Fibroblast of gingiva (primary cell): ENCODE results near the gene MOBP.
"Not testable (repeated sequence)": the region's sequence is repeated elsewhere in the genome, so short reads cannot be mapped to it uniquely, and the experiment has no call there.

Source experiments
- DNase-seq: peaks from one replicate; pipeline ENCODE4 v3.0.0-alpha.2; 2011; ENCODE audit warnings: low read depth

MOBP gene

DNA sequence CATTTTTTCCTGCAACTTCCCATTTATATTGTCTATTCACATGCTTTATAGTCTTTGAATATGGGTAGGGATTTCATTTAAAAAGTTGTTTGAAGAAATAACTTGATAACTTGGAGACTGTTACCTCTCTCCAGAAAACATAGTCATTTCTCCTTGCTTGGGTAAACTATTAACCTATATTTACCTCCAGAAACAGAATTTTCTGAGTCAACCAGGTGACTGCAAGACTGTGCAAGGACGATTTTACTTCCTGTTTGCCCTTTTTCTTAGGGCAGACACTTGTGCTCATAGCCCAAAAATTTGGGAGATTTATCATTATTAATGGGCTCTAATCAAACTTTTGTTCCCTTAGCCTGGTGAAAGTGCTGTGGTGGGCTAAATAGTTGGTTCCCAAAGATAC, 14.3 kb upstream of the MOBP start:
- no peak for DNase-seq

DNA sequence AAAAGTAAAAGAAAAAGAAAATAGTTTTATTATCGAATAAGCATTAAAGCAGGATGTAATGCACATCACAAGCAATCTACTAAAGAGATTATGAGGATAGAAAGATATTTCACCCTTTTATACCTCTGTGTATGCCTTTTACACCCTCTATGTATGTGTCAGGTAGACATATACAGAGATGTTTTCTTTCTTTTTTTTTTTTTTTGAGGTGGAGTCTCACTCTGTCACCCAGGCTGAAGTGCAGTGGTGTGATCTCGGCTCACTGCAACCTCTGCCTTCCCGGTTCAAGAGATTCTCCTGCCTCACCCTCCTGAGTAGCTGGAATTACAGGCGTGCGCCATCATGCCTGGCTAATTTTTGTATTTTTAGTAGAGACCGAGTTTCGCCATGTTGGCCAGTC, 13.6 kb upstream of the MOBP start:
- DNase-seq, result not testable (repeated sequence)

DNA sequence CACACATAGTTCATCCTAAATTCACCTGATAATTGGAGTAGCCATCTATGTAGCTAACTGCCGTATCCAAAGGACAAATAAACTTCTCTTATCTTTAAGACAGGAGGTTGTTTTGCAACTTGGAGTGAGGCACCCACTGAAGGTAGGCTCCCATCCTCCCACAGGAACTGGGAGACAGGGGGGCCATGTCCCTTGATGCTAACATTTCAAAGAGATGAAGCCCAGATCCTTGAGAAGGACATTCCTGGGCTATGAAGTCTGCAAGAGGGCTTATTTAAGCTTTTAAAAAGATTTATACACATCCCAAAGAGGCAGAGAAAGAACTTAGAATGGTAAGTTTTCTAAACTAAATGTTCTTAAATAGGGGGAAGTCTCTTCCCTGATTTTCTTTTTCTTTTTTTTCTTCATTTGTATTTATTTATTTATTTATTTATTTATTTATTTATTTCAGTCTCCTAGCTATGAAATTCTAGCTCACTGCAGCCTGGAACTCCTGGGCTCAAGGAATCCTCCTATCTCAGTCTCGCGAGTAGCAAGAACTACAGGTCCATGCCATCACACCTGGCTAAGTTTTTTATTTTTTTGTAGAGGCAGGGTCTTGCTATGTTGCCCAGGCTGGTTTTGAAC, 12.8 kb upstream of the MOBP start:
- DNase-seq, result no peak

DNA sequence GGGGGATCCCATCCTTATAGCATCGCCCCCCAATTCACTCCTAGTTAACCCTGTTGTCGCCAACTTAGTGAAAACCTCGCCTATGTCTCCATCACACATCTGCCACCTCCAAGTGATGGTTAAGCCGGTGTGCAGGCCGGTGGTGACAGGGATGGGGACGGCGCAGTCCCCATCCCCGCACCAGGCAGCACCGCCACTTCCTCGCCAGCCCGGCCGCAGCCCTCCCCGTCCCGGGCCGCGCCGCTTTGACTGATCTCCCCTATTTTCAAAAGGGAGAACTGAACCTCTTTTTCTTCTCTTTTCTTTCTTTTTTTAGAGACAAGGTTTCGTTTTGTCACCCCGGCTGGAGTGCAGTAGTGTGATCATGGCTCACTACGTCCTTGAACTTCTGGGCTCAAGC, 11.3 kb upstream of the MOBP start:
- no peak for DNase-seq

DNA sequence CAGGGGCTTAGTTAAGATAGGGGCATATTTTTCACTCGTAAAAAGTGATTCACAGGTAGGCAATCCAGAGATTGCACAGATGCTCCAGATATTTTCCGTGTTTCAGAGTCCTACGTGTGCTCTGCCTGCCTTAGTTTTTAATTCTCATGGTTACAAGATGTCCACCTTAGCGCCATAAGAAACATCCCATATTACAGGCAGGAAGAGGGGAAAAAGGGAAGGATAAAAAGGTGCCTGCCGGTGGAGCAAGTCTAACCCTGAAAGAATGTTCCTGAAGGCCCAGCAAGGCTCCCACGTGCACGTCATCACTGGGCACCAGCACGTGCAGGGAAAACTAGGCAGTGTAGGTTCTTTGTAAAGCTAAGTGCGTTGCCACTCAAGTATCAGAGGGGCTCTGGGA, 10.1 kb upstream of the MOBP start:
- DNase-seq, result no peak

DNA sequence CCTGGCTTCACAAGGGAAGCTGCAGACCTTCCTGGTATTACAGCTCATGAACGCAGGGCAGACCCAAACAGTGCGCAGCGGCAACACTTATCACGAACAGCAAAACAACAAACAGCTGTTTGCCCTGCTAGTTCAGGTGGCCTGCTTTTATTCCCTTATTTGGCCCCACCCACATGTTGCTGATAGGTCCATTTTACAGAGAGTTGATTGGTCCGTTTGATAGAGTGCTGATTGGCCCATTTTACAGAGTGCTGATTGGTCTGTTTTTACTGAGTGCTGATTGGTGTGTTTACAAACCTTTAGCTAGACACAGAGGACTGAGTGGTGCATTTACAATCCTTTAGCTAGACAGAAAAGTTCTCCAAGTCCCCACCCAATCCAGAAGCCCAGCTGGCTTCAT, 8.9 kb upstream of the MOBP start:
- DNase-seq, result not testable (repeated sequence)

DNA sequence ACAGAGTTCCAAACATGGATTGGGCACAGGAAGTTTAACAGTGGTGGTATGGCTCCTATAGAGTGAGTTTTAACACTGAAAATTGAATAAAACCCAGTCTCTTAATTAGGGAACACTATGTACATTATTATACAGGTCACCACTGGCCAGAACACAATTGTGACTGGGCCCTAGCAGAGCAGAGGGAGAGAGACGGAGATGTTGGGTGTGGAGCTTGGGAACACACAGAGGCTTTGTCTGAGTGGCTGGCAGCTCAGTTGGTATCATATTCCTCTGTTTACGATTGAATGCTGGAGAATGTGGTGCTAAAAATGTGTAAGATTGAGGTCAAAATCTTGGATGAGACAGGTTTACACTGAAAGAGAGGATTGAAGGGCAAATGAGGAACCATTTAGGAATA, 6.8 kb upstream of the MOBP start:
- DNase-seq, result no peak

DNA sequence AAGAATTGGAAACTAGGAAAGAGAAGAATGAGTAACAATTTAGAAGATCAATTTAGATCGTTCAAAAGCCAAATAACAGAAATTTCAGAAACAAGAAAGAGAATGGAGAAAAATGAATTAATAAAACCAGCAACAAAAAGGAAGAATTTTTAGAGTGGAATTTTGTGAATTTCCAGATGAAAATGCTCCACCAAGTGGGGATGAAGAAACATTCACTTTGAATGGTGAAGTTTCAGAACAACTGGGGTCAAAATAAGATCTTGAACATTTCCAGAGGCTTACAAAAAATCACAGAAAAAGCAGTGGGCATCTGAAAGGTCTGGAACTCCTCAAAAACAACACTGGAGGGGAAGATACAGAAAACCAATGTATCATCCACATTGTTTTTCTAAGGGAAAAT, 4.2 kb upstream of the MOBP start:
- no peak for DNase-seq

DNA sequence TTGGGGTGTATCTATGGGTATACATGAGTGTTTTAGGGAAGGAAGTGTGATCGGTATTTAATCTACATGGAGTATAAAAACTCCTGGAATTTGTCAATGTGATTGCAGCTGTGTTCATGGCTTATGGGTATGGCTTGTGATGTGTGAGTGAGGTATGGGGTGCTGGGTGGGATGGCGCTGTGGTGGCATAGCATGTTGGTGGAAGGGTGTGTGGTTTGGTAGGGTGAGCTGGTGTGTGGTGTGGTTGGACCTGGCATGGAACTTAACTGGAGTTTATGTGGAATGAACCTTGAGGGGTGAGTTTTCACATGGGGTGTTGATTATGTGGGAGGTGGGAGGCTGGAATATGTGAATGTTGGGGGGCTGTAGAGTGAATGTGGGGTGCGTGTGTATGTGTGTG, 492 bp upstream of the MOBP start:
- no peak for DNase-seq

DNA sequence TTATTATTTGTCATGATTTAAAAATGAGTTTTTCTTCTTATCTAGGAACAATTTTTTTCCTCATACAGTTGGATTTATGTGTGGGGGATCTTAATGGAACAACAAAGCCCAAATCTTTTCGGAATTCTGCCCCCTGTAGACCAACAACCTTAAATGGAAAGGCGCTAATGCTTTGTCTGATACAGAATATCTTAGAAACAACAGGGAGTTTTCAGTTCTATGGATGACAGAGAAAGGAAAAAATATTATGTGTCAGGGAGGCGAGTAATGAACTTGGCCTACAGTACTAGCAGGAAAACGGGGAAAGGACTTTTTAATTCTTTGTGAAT, 592 bp downstream of the MOBP start:
- DNase-seq, result no peak

DNA sequence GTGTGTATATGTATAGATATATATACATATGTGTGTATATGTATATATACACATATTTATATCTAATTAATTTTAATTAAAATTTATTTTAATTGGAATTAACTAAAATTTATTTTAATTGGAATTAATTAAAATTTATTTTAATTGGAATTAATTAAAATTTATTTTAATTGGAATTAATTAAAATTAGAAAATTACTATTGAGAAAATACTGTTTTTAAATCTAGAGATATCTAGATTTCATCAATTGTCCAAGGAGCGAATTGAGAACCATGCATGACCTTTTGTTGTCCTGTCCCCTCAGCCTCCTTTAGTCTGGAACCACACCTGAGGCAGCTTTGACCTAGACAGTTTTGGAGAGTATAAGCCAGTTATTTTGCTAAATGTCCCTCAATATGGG, 1.8 kb downstream of the MOBP start:
- DNase-seq, result no peak

DNA sequence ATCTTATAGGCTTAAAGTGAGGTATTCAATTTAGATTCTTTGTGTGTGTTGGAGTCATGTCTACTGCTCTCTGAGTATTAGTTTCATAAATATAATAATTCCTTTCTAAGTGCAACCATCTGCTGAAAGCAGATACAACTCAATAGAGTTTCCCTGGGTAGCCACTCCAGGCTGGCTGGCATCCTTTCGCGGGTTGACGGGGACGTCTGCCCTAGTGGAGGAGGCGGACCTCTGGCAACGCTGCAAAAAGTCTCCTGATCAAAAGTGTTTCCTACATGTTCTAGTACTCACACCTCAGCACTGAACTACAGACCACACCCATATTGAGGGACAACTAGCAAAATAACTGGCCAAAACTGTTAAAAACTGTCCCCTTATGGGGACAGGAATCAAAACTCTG, 2.5 kb downstream of the MOBP start:
- no peak for DNase-seq

DNA sequence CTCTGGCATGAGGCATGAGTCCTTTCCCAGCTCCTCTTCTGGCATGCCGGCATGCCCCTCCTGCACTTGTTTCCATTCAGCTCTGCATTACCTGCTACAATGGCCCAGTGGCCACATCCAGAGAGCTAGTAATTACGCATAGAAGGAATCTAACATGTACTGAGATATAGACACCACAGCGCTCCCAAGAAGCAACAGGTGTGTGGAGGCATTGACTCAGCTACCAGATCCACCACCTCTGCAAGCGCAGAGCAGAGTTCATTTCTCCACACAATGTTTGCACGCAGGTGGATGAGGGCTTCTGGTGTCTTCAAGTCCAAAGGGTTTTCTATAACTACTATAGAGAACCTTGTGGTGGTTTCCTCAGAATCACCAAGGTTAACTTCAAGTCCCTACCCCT, 4.2 kb downstream of the MOBP start:
- DNase-seq, result no peak

DNA sequence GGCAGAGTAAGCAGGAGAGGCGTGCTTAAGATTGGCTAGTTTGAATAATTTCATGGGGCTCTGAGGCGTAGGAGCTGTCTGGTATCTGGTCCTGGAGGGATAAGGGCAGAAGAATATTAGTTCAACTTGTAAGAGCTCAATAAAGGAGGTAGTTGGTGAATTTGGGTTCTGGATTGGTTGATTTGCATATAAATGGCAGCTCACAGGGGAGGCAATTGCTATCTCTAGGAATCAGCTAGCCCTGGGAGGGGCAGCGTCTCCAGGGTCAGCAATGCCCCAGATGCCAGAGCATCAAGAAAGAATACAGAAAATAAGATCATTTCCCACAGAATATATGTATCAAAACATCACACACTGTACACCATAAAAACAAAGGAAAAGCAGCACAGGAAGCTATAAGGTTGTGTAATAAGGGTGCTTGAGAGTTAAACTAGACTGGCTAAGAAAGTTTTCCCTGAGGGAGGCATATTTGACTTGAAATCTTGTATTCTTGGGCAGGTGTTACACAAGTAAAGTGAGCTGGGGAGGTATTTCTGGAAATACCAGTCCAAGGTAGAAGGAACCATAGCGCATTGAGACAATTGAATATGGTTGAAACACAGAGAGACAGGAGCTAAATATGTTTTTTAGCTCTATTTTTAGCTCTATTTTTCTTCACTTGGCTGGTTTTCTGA, 6.1 kb downstream of the MOBP start:
- DNase-seq, result no peak

DNA sequence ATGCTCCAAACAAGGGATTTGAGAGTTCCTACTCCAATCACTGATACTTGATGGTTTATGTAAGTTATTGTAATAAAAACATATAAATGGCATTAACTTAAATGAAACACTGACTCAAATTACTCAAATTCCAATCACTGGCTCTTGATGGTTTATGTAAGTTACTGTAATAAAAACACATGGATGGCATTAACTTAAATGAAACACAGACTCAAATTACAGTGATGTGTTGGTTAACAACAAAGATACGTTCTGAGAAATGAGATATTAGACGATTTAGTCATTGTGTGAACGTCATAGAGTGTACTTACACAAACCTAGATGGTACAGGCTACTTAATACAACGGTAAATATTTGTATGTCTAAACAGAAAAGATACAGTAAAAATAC, 6.6 kb downstream of the MOBP start:
- peak; percentile 65 for DNase-seq

DNA sequence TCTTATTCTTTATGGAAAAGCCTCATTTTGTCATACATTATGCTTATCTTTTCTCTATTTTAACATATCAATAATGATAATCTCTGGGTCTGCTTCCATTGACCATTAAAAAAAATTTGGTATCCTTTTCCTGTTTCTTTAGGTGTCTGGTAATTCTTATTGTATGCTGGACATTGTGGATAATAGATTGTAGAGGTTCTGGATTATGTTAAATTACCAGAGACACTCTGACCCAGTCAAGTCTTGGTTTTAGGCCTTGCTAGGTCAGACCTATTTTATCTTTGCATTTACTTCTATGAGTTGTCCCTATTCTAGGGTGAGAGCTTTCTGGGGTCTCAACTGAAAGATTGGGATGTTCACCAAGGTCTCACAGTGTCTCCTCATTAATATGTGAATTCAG, 9.3 kb downstream of the MOBP start:
- no peak for DNase-seq

DNA sequence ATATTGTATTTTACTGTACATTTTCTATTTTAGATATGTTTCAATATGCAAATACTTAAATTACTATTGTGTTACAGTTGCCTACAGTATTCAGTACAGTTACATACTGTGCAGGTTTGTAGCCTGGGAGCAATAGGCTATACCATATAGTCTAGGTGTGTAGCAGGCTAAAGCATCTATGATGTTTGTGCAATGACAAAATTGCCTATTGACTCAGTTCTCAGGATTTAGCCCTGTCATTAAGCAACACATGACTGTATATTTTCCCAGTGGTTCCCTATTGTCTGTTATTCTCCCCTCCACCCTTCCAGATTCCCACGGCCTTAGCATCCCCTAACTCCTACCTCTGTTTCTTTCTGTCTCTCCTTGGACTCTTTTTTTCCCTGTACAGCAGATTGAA, 10.7 kb downstream of the MOBP start:
- no peak for DNase-seq

DNA sequence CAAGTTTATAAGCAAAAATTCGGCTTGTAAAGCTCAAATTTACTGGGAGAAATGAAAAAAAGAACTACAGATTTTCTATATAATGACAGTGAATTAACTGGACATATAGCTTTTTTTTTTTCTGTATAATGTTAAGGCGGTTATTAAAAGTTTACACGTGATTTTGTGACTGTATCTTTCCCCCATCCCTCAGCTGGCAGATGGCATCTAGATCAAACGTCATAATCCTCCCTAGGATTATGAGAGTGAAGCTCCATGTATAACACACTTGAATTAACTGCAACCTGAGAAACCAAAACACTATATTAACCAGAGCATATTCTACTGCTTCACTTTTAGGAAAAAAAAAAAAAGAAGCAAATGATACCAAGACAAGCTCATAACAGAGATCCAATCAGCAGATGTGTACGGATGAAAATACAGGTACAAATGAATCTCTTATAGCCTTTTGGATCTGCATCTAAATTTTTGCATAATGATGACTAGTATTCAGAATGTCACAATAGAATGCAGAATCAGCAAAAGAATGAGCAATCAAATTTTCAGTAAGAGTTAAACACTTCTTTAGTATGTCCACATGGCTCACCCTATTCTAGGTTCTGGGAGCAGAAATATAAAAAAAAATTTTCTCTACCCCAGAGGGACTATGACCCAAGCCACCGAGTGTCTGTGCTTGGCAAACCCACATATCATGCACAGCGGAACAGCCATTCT, 12.4 kb downstream of the MOBP start:
- no peak for DNase-seq

DNA sequence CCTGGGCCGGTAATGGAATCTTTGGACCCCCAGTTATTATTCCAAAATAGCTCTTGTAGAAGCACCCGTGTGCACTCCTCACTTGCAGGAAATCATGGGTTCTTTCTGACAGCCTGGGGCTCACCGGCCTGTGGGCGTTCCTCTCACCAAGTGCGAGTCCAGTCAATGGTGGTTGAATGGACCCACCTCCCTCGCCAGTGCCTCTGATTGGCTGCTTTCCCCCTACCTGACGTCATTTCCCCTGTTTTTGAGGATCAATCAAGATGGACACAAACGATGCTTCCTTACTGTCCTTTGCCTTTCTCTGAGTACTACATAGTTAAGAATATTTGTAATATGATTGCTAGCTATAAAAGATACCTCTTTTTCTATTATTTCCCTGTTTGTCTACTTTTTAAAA, 18.1 kb downstream of the MOBP start:
- no peak for DNase-seq

DNA sequence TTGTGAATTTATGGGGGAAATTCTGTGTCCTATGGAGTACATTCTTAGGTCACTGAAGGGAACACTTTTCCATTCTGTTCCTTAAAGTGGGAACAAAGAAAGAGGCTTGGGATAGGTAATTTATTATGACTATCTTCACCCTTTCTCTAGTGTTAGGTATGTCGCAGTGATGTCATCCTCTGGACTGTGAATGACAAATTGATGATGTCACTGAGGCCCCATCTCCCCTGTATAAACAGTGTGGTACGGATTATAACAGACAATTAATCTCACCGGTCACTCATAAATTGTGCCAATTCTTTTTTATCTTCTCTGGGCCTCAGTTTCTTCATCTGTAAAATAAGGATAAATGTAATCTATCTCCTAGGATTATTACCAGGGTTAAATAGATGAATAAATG, 23.5 kb downstream of the MOBP start:
- DNase-seq, result no peak

DNA sequence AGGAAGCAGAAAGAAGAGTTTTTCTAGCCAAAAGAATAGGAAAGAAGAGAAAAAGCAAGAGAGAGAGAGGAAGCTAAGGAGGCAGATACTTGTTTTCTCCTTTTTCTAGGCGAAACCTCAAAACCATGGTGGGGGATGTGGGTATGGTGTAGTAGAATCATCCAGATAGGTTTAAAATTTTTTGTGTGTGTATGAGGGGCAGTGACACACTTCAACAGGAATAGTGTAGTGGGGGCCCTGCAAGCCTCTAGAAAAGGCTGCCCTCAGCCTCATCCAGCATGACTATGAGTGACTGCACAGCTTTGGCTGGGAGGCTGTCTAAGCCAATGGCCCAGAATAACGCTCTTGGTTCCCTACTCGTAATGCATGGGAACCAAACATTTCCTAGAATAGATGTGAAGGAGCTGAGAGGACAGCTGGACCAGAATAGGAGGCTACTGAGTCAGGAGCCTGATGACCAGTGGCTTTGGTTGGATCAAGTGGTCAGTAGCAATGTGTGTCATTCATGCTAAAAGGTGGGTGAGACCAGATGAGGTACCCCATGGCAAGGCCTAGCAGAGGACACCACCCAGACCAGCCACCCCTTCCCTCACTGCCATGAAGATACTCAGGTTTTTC, 24.4 kb downstream of the MOBP start:
- DNase-seq, result no peak

DNA sequence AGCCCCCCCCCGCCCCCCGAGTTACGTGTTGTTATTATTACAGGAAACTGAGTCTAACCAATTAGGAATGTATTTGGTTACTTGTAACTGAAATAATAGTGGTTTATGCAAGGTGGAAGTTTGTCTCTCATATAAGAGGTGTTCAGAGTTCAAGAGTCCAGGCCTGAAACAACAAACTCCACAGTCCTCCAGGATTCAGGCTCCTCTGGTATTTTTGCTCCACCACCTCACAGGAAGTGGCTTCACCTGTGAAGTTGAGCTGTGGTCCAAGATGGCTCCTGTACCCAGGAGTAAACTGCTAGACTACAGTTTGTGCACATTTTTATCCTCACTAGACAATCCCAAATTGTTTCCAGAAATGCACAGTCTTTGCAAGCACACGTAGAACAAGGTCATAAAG, 27.3 kb downstream of the MOBP start:
- no peak for DNase-seq

DNA sequence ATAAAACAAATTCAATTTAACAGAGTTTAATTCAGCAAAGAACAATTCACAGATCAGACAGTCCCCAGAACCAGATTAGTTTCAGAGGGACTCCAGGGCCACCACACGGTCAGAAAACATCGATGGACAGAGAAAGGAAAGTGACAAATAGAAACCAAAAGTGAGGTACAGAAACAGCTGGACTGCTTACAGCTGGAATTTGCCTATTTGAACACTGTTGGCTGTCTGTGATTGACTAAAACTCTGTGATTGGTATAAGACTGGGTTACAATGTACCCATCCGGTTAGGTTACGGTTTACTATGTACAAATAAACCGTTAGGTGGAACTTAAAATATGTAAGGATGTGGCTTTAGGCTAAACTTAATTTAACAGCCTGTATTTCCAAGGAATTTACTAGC, 30.3 kb downstream of the MOBP start:
- DNase-seq, result no peak
